C4-2B (cell line): ENCODE measurements around the gene SCN5A.

Source experiments
- CTCF ChIP-seq: fragments of 450-650 bp; conservative IDR thresholded peaks from 2 replicates; pipeline ENCODE4 v1.5.1; 2017; ENCODE audit warnings: mild to moderate bottlenecking
- ZFX ChIP-seq: fragments of 450-650 bp; IDR thresholded peaks from 2 replicates; pipeline ENCODE4 v1.6.1; 2017

DNA sequence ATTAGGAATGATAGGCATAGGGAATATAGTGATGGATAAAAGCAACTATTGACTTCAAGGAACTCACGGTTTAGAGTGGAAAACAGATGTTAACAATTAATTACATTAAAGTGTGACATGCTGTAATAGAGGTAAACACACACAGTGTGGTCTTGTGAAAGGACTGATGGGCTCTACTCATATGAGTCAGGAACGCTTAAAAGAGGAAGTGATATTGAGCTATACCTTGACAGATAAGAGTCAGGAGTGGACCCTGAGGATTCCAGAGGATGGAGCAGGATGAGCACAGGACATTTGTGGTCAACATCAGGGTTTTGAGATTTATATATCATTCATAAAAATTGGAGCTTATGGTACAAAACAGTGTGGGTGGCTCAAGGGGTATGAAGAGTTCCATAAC, 142.4 kb downstream of the SCN5A start:
- no peak for TF ChIP-seq CTCF
- no peak for TF ChIP-seq ZFX
